ENCODE measurements around the gene C2orf81. TPM values are rescaled to one million over a fixed set of nuclear protein-coding genes. Genes with fewer than 3 reads are reported as not detected.
A peak's percentile ranks its signal among the peaks of the same experiment; 100 is the strongest.
"Not testable (repeated sequence)": the region's sequence is repeated elsewhere in the genome, so short reads cannot be mapped to it uniquely, and the experiment has no call there.

C2orf81 gene
- total RNA-seq, 2 experiments from 2014 or later: 3.0 to 3.3 TPM

GRCh38 chr2:74457549-74458131 lies 36.2 kb upstream of the C2orf81 start:
- Mint-ChIP-seq H3K4me3 (peak overlapping the region; percentile 91), H3K27ac (peak overlapping the region; percentile 98), H3K36me3 (ENCODE audit: low read depth) (peaks cover 21% of the 10 kb centered on the region), H3K9me3 (no peaks in the 10 kb centered on the region), H3K4me1 (peaks cover 62% of the 10 kb centered on the region), H3K27me3 (no peaks in the 10 kb centered on the region)
- CTCF ChIA-PET: interaction anchor here (0.9 to 9.8 kb wide), 9 partner anchors 10 to 133 kb away, joined by 3 to 66 read pairs (median 6); partner anchors contain the start of genes AUP1, CCDC142, HTRA2 and MRPL53
- POLR2A ChIA-PET: interaction anchor here (0.6 to 1.3 kb wide), 3 partner anchors 15 to 37 kb away, joined by 3 to 6 read pairs (median 6); partner anchors contain the start of genes C2orf81 and MRPL53
- peak; percentile 80 for DNase-seq

- Mint-ChIP-seq H3K27me3 (no peaks in the 10 kb centered on the region), H3K36me3 (ENCODE audit: low read depth) (peaks cover 21% of the 10 kb centered on the region), H3K4me3 (peak overlapping the region; percentile 91), H3K9me3 (no peaks in the 10 kb centered on the region), H3K27ac (peak overlapping the region; percentile 98), H3K4me1 (peaks cover 66% of the 10 kb centered on the region)
- DNase-seq: no peak
- ChIA-PET POLR2A (interaction anchor here (0.6 to 1.3 kb wide), 2 partner anchors 36 to 37 kb away, joined by 3 to 6 read pairs; partner anchors contain the start of gene C2orf81), CTCF (interaction anchor here (0.6 to 9.8 kb wide), 7 partner anchors 10 to 132 kb away, joined by 3 to 66 read pairs (median 6); partner anchors contain the start of genes CCDC142, MRPL53 and TTC31)
Measured at GRCh38 chr2:74457129-74457548, 35.7 kb upstream of the C2orf81 start.

- peaks cover 61% of the 10 kb centered on the region for H3K4me1 Mint-ChIP-seq
- peak; percentile 97 for DNase-seq
- ChIA-PET CTCF (interaction anchor here (0.9 to 9.8 kb wide), 5 partner anchors 11 to 64 kb away, joined by 3 to 66 read pairs (median 4); partner anchors contain the start of genes CCDC142 and TTC31), POLR2A (interaction anchor here (0.6 to 1.3 kb wide), 4 partner anchors 16 to 75 kb away, joined by 3 read pairs; partner anchors contain the start of genes AUP1, C2orf81, HTRA2 and MRPL53)
- no peaks in the 10 kb centered on the region for H3K27me3 Mint-ChIP-seq
- peak within 1 kb of the TSS; percentile 98 for H3K27ac Mint-ChIP-seq
- H3K36me3 Mint-ChIP-seq (ENCODE audit: low read depth): peaks cover 13% of the 10 kb centered on the region
- H3K9me3 Mint-ChIP-seq: no peaks in the 10 kb centered on the region
- peak within 1 kb of the TSS; percentile 91 for H3K4me3 Mint-ChIP-seq
Measured at GRCh38 chr2:74454654-74455511, 33.5 kb upstream of the C2orf81 start, which contains the start of gene INO80B. TSS of gene INO80B (plus strand) at chr2:74455087. CDS start at chr2:74455117, 30 bp downstream.

- POLR2A ChIA-PET: no interaction called here
- Mint-ChIP-seq H3K27ac (peak overlapping the region; percentile 41), H3K4me3 (no peak overlapping the region), H3K9me3 (no peaks in the 10 kb centered on the region), H3K4me1 (peaks cover 34% of the 10 kb centered on the region), H3K27me3 (peaks cover 6% of the 10 kb centered on the region), H3K36me3 (ENCODE audit: low read depth) (peaks cover 2% of the 10 kb centered on the region)
- CTCF ChIA-PET: interaction anchor here (0.7 to 0.9 kb wide), 2 partner anchors 10 to 11 kb away, joined by 3 to 4 read pairs; no protein-coding TSS in a partner anchor
- DNase-seq: no peak
Measured at GRCh38 chr2:74450570-74451190, 29.3 kb upstream of the C2orf81 start.

GRCh38 chr2:74448771-74449170 lies 27.4 kb upstream of the C2orf81 start:
- H3K4me1 Mint-ChIP-seq: peaks cover 19% of the 10 kb centered on the region
- no peaks in the 10 kb centered on the region for H3K36me3 Mint-ChIP-seq (ENCODE audit: low read depth)
- no peak for DNase-seq
- POLR2A ChIA-PET: no interaction called here
- H3K4me3 Mint-ChIP-seq: no peak overlapping the region
- CTCF ChIA-PET: interaction anchor here (1.1 kb wide), 1 partner anchor 9 kb away, joined by 3 read pairs; no protein-coding TSS in a partner anchor
- H3K27ac Mint-ChIP-seq: peak overlapping the region; percentile 20
- peaks cover 19% of the 10 kb centered on the region for H3K27me3 Mint-ChIP-seq
- H3K9me3 Mint-ChIP-seq: no peaks in the 10 kb centered on the region

- H3K36me3 Mint-ChIP-seq (ENCODE audit: low read depth): no peaks in the 10 kb centered on the region
- peaks cover 25% of the 10 kb centered on the region for H3K27me3 Mint-ChIP-seq
- no peak overlapping the region for H3K4me3 Mint-ChIP-seq
- peaks cover 6% of the 10 kb centered on the region for H3K4me1 Mint-ChIP-seq
- no peak overlapping the region for H3K27ac Mint-ChIP-seq
- H3K9me3 Mint-ChIP-seq: no peaks in the 10 kb centered on the region
- POLR2A ChIA-PET: no interaction called here
- no peak for DNase-seq
- CTCF ChIA-PET: no interaction called here
Measured at GRCh38 chr2:74447230-74447999, 26.0 kb upstream of the C2orf81 start.

GRCh38 chr2:74444498-74445318 lies 23.3 kb upstream of the C2orf81 start:
- no peak overlapping the region for H3K27ac Mint-ChIP-seq
- ChIA-PET POLR2A (no interaction called here), CTCF (interaction anchor here (0.8 to 1.6 kb wide), 3 partner anchors 10 to 89 kb away, joined by 3 to 4 read pairs (median 3); partner anchors contain the start of gene INO80B)
- H3K4me3 Mint-ChIP-seq: no peak overlapping the region
- no peaks in the 10 kb centered on the region for H3K9me3 Mint-ChIP-seq
- no peak for DNase-seq
- H3K36me3 Mint-ChIP-seq (ENCODE audit: low read depth): no peaks in the 10 kb centered on the region
- H3K27me3 Mint-ChIP-seq: peaks cover 36% of the 10 kb centered on the region
- peaks cover 11% of the 10 kb centered on the region for H3K4me1 Mint-ChIP-seq

GRCh38 chr2:74442483-74443297 lies 21.3 kb upstream of the C2orf81 start:
- POLR2A ChIA-PET; DNase-seq; H3K36me3 Mint-ChIP-seq (ENCODE audit: low read depth); H3K9me3 Mint-ChIP-seq; H3K27ac Mint-ChIP-seq; H3K4me1 Mint-ChIP-seq: not testable (repeated sequence)
- Mint-ChIP-seq H3K27me3 (peaks cover 52% of the 10 kb centered on the region), H3K4me3 (peak overlapping the region; percentile 55)
- CTCF ChIA-PET: interaction anchor here (0.9 to 1.8 kb wide), 4 partner anchors 9 to 20 kb away, joined by 3 to 6 read pairs (median 4); no protein-coding TSS in a partner anchor

GRCh38 chr2:74441690-74442482 lies 20.5 kb upstream of the C2orf81 start, which contains the start of gene RTKN:
TSS of gene RTKN (minus strand) at chr2:74441937. CDS start at chr2:74441816, 121 bp downstream.
- POLR2A ChIA-PET: no interaction called here
- Mint-ChIP-seq H3K27me3 (peaks cover 46% of the 10 kb centered on the region), H3K9me3 (no peaks in the 10 kb centered on the region), H3K36me3 (ENCODE audit: low read depth) (no peaks in the 10 kb centered on the region), H3K4me1 (peaks cover 9% of the 10 kb centered on the region), H3K4me3 (peak within 1 kb of the TSS; percentile 55), H3K27ac (no peak within 1 kb of the TSS)
- DNase-seq: no peak
- CTCF ChIA-PET: interaction anchor here (0.9 to 1.8 kb wide), 4 partner anchors 9 to 145 kb away, joined by 3 to 6 read pairs (median 4); no protein-coding TSS in a partner anchor

GRCh38 chr2:74441170-74441689 lies 19.8 kb upstream of the C2orf81 start:
- Mint-ChIP-seq H3K36me3 (ENCODE audit: low read depth) (no peaks in the 10 kb centered on the region), H3K4me1 (peaks cover 9% of the 10 kb centered on the region), H3K9me3 (no peaks in the 10 kb centered on the region), H3K4me3 (no peak overlapping the region), H3K27ac (no peak overlapping the region), H3K27me3 (peaks cover 46% of the 10 kb centered on the region)
- POLR2A ChIA-PET: interaction anchor here (0.5 kb wide), 1 partner anchor 43 kb away, joined by 4 read pairs; no protein-coding TSS in a partner anchor
- CTCF ChIA-PET: interaction anchor here (1.0 to 2.9 kb wide), 5 partner anchors 9 to 146 kb away, joined by 3 to 10 read pairs (median 3); partner anchors contain the start of gene INO80B
- no peak for DNase-seq

Measured in activated CD4-positive, alpha-beta T cell treated with anti-CD3 and anti-CD28 coated beads, Interleukin-2, amount 10 ng/mL, durations not matched to agents 7 days and 5 days (primary cell).